ENCODE measurements around the gene PWWP2A.

DNA sequence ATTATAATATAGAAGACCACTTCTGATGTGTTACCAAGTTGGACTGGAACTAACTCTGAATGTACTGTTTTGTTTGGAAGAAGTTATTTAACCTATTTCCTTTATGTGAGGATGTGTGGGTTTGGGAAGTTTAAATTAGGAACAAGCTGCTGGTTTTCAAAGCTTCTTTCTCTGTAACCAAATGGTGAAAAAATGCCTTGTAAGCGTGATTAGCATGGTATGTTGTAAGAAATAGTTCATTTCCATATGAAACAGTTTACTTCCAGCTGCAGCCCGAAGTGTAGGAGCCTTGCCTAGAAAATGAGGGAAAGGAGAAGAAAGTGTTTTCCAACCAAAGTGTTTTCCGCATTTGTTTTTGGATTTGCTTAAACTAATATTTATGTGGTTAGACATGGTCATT is 74.3 kb downstream of the PWWP2A start:
- no peak for TF ChIP-seq EZH2 (IDR thresholded peaks at IDR 0.05; ENCODE audit: low read length, unreplicated experiment)
- TF ChIP-seq, protein P1, sequence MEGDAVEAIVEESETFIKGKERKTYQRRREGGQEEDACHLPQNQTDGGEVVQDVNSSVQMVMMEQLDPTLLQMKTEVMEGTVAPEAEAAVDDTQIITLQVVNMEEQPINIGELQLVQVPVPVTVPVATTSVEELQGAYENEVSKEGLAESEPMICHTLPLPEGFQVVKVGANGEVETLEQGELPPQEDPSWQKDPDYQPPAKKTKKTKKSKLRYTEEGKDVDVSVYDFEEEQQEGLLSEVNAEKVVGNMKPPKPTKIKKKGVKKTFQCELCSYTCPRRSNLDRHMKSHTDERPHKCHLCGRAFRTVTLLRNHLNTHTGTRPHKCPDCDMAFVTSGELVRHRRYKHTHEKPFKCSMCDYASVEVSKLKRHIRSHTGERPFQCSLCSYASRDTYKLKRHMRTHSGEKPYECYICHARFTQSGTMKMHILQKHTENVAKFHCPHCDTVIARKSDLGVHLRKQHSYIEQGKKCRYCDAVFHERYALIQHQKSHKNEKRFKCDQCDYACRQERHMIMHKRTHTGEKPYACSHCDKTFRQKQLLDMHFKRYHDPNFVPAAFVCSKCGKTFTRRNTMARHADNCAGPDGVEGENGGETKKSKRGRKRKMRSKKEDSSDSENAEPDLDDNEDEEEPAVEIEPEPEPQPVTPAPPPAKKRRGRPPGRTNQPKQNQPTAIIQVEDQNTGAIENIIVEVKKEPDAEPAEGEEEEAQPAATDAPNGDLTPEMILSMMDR (conservative IDR thresholded peaks at IDR 0.05; ENCODE audit: low read depth, low read length) = no peak
- no peak for TF ChIP-seq EZH2phosphoT487 (IDR thresholded peaks at IDR 0.05; ENCODE audit: borderline replicate concordance, low read length)

Data from PC-3 (cell line).